ENCODE data around the gene TXNRD3. TPM values are rescaled to one million over a fixed set of nuclear protein-coding genes. Genes with fewer than 3 reads are reported as not detected.

Gene TXNRD3
- polyA plus RNA-seq, 1 experiment = 7.4 TPM

Small RNAs within 50 kb of the gene (small RNA-seq; reads per million reads assigned to genes)
- not detected for gene RNA5SP138 (ENCODE audit: insufficient read length, low read depth)

Other genes starting within 250 kb of the TXNRD3 start
- gene ZXDC, start 179.2 kb downstream of the TXNRD3 start, polyA plus RNA-seq (2011; rRNA removed) = 9.5 and 11.1 TPM in 2 replicates
- gene UROC1, start 137.4 kb downstream of the TXNRD3 start, polyA plus RNA-seq (2011; rRNA removed) = not detected in 2 replicates
- gene CHST13, start 131.0 kb downstream of the TXNRD3 start, polyA plus RNA-seq (2011; rRNA removed) = not detected in 2 replicates
- gene C3orf22, start 96.2 kb downstream of the TXNRD3 start, polyA plus RNA-seq (2011; rRNA removed) = not detected in 2 replicates
- 14.0 and 16.5 TPM in 2 replicates for gene CHCHD6, start 49.1 kb upstream of the TXNRD3 start, polyA plus RNA-seq (2011; rRNA removed)

Data from AG04450 (cell line).